ENCODE results near the gene SLC25A1.
"Not testable (repeated sequence)": the region's sequence is repeated elsewhere in the genome, so short reads cannot be mapped to it uniquely, and the experiment has no call there.

Gene SLC25A1

GRCh38 chr22:19213442-19214077 is 35.0 kb upstream of the SLC25A1 start:
- H3K9me3 Mint-ChIP-seq: no peaks in the 10 kb centered on the region
- no peak overlapping the region for H3K27ac Mint-ChIP-seq
- intact Hi-C loops (cut with micrococcal nuclease): no loop called here
- H3K36me3 Mint-ChIP-seq (ENCODE audit: low read depth): peaks cover 26% of the 10 kb centered on the region
- no peaks in the 10 kb centered on the region for H3K27me3 Mint-ChIP-seq
- H3K4me1 Mint-ChIP-seq (ENCODE audit: low read depth): no peaks in the 10 kb centered on the region
- no peak overlapping the region for H3K4me3 Mint-ChIP-seq

GRCh38 chr22:19213001-19213400 is 34.5 kb upstream of the SLC25A1 start:
- no peaks in the 10 kb centered on the region for H3K4me1 Mint-ChIP-seq (ENCODE audit: low read depth)
- no peaks in the 10 kb centered on the region for H3K27me3 Mint-ChIP-seq
- H3K27ac Mint-ChIP-seq: no peak overlapping the region
- no peaks in the 10 kb centered on the region for H3K9me3 Mint-ChIP-seq
- no peak overlapping the region for H3K4me3 Mint-ChIP-seq
- intact Hi-C loops (cut with micrococcal nuclease): no loop called here
- H3K36me3 Mint-ChIP-seq (ENCODE audit: low read depth): peaks cover 32% of the 10 kb centered on the region

GRCh38 chr22:19212302-19212870 is 33.9 kb upstream of the SLC25A1 start:
- Mint-ChIP-seq H3K4me3 (no peak overlapping the region), H3K4me1 (ENCODE audit: low read depth) (no peaks in the 10 kb centered on the region), H3K36me3 (ENCODE audit: low read depth) (peaks cover 32% of the 10 kb centered on the region), H3K27me3 (no peaks in the 10 kb centered on the region), H3K27ac (no peak overlapping the region), H3K9me3 (no peaks in the 10 kb centered on the region)
- intact Hi-C loops (cut with micrococcal nuclease): no loop called here

- Mint-ChIP-seq H3K4me3 (no peak overlapping the region), H3K9me3 (no peaks in the 10 kb centered on the region), H3K4me1 (ENCODE audit: low read depth) (no peaks in the 10 kb centered on the region), H3K36me3 (ENCODE audit: low read depth) (peaks cover 25% of the 10 kb centered on the region), H3K27ac (no peak overlapping the region), H3K27me3 (no peaks in the 10 kb centered on the region)
- intact Hi-C loops (cut with micrococcal nuclease): no loop called here
Measured at GRCh38 chr22:19210188-19210587, 31.7 kb upstream of the SLC25A1 start.

- Mint-ChIP-seq H3K9me3 (no peaks in the 10 kb centered on the region), H3K4me1 (ENCODE audit: low read depth) (no peaks in the 10 kb centered on the region), H3K27me3 (no peaks in the 10 kb centered on the region), H3K27ac (no peak overlapping the region), H3K36me3 (ENCODE audit: low read depth) (peaks cover 21% of the 10 kb centered on the region), H3K4me3 (no peak overlapping the region)
- intact Hi-C loops (cut with micrococcal nuclease): no loop called here
Measured at GRCh38 chr22:19208287-19208847, 29.8 kb upstream of the SLC25A1 start.

- intact Hi-C loops (cut with micrococcal nuclease): no loop called here
- H3K4me3 Mint-ChIP-seq: no peak overlapping the region
- peaks cover 21% of the 10 kb centered on the region for H3K36me3 Mint-ChIP-seq (ENCODE audit: low read depth)
- H3K9me3 Mint-ChIP-seq: no peaks in the 10 kb centered on the region
- H3K27ac Mint-ChIP-seq: no peak overlapping the region
- H3K27me3 Mint-ChIP-seq: no peaks in the 10 kb centered on the region
- no peaks in the 10 kb centered on the region for H3K4me1 Mint-ChIP-seq (ENCODE audit: low read depth)
Measured at GRCh38 chr22:19207884-19208283, 29.3 kb upstream of the SLC25A1 start.

GRCh38 chr22:19207401-19207808 is 28.9 kb upstream of the SLC25A1 start:
- Mint-ChIP-seq H3K9me3 (no peaks in the 10 kb centered on the region), H3K4me3 (no peak overlapping the region), H3K27me3 (no peaks in the 10 kb centered on the region), H3K27ac (no peak overlapping the region), H3K4me1 (ENCODE audit: low read depth) (no peaks in the 10 kb centered on the region), H3K36me3 (ENCODE audit: low read depth) (peaks cover 26% of the 10 kb centered on the region)
- intact Hi-C loops (cut with micrococcal nuclease): no loop called here

GRCh38 chr22:19206287-19206686 is 27.8 kb upstream of the SLC25A1 start:
- Mint-ChIP-seq H3K27ac (no peak overlapping the region), H3K4me1 (ENCODE audit: low read depth) (no peaks in the 10 kb centered on the region), H3K36me3 (ENCODE audit: low read depth) (peaks cover 26% of the 10 kb centered on the region), H3K9me3 (no peaks in the 10 kb centered on the region), H3K27me3 (no peaks in the 10 kb centered on the region), H3K4me3 (no peak overlapping the region)
- intact Hi-C loops (cut with micrococcal nuclease): no loop called here

- Mint-ChIP-seq H3K27me3 (no peaks in the 10 kb centered on the region), H3K4me1 (ENCODE audit: low read depth) (no peaks in the 10 kb centered on the region), H3K27ac (no peak overlapping the region), H3K9me3 (no peaks in the 10 kb centered on the region), H3K4me3 (no peak overlapping the region), H3K36me3 (ENCODE audit: low read depth) (peaks cover 22% of the 10 kb centered on the region)
- intact Hi-C loops (cut with micrococcal nuclease): no loop called here
Measured at GRCh38 chr22:19204640-19205039, 26.1 kb upstream of the SLC25A1 start.

GRCh38 chr22:19203834-19204233 is 25.3 kb upstream of the SLC25A1 start:
- no peaks in the 10 kb centered on the region for H3K27me3 Mint-ChIP-seq
- H3K27ac Mint-ChIP-seq: no peak overlapping the region
- H3K9me3 Mint-ChIP-seq: no peaks in the 10 kb centered on the region
- H3K4me3 Mint-ChIP-seq: no peak overlapping the region
- intact Hi-C loops (cut with micrococcal nuclease): no loop called here
- H3K36me3 Mint-ChIP-seq (ENCODE audit: low read depth): peaks cover 21% of the 10 kb centered on the region
- H3K4me1 Mint-ChIP-seq (ENCODE audit: low read depth): no peaks in the 10 kb centered on the region

- H3K4me3 Mint-ChIP-seq; H3K9me3 Mint-ChIP-seq; H3K27me3 Mint-ChIP-seq; intact Hi-C loops (cut with micrococcal nuclease); H3K4me1 Mint-ChIP-seq (ENCODE audit: low read depth); H3K27ac Mint-ChIP-seq: not testable (repeated sequence)
- H3K36me3 Mint-ChIP-seq (ENCODE audit: low read depth): peaks cover 21% of the 10 kb centered on the region
Measured at GRCh38 chr22:19202799-19203186, 24.3 kb upstream of the SLC25A1 start.

GRCh38 chr22:19201869-19202798 is 23.6 kb upstream of the SLC25A1 start:
- Mint-ChIP-seq H3K27ac (no peak overlapping the region), H3K36me3 (ENCODE audit: low read depth) (peaks cover 27% of the 10 kb centered on the region), H3K27me3 (no peaks in the 10 kb centered on the region), H3K4me1 (ENCODE audit: low read depth) (no peaks in the 10 kb centered on the region), H3K4me3 (no peak overlapping the region), H3K9me3 (no peaks in the 10 kb centered on the region)
- intact Hi-C loops (cut with micrococcal nuclease): no loop called here

- Mint-ChIP-seq H3K27ac (no peak overlapping the region), H3K36me3 (ENCODE audit: low read depth) (peaks cover 36% of the 10 kb centered on the region), H3K4me3 (no peak overlapping the region), H3K4me1 (ENCODE audit: low read depth) (peaks cover 2% of the 10 kb centered on the region), H3K27me3 (no peaks in the 10 kb centered on the region), H3K9me3 (no peaks in the 10 kb centered on the region)
- intact Hi-C loops (cut with micrococcal nuclease): no loop called here
Measured at GRCh38 chr22:19201130-19201868, 22.8 kb upstream of the SLC25A1 start.

All from dendritic cell treated with granulocyte-macrophage colony-stimulating factor and Interleukin-4, amounts not matched to agents 40 ng/mL and 50 ng/mL, for 4 days (primary cell).